Measurements from ENCODE around the gene ZNF346. TPM values are rescaled to one million over a fixed set of nuclear protein-coding genes. Genes with fewer than 3 reads are reported as not detected.

Gene ZNF346
- total and polyA plus RNA-seq, 2 of the 13 experiments (the other 11 are each of a cell fraction or from before 2014, with no cell fraction given), result 8.6 to 19.4 TPM

- no peak for TF ChIP-seq ZNF891 (CRISPR knock-in tag; IDR thresholded peaks at IDR 0.05)
- no peak for TF ChIP-seq AFF4 (CRISPR knock-in tag; IDR thresholded peaks at IDR 0.05)
- TF ChIP-seq REST (IDR thresholded peaks at IDR 0.05; ENCODE audit: borderline replicate concordance in 1 of 2, low read depth in 1 of 2, low read length in 2 of 2), result no peak
- TF ChIP-seq ATF1 (CRISPR knock-in tag; IDR thresholded peaks at IDR 0.05), result no peak
- no peak for TF ChIP-seq PAWR (CRISPR knock-in tag; IDR thresholded peaks at IDR 0.05; ENCODE audit: borderline replicate concordance)
- TF ChIP-seq HMGXB4 (CRISPR knock-in tag; IDR thresholded peaks at IDR 0.05; ENCODE audit: borderline replicate concordance in 1 of 2, low read depth in 1 of 2), result peak; percentile 20 to 48; a peak in 2 of 4 replicates
- no peak for TF ChIP-seq THAP9 (CRISPR knock-in tag; IDR thresholded peaks at IDR 0.05; ENCODE audit: borderline replicate concordance)
- no peak for TF ChIP-seq DDIT3 (CRISPR knock-in tag; IDR thresholded peaks at IDR 0.05)
- TF ChIP-seq ZNF552 (CRISPR knock-in tag; IDR thresholded peaks at IDR 0.05; ENCODE audit: borderline replicate concordance), result no peak
- TF ChIP-seq RAD21 (CRISPR knock-in tag; IDR thresholded peaks at IDR 0.05), result peak; percentile 85
- no peak for TF ChIP-seq SYNCRIP (IDR thresholded peaks at IDR 0.05; ENCODE audit: insufficient read depth, low read depth, low read length)
- no peak for TF ChIP-seq ZNF570 (CRISPR knock-in tag; IDR thresholded peaks at IDR 0.05; ENCODE audit: borderline replicate concordance)
- no peak for TF ChIP-seq THAP7 (CRISPR knock-in tag; IDR thresholded peaks at IDR 0.05)
These were observed 91.3 kb downstream of the ZNF346 start (continued) for GRCh38 chr5:177113566-177114424.
